H1 (cell line): ENCODE measurements around the gene STK39. TPM values are rescaled to one million over a fixed set of nuclear protein-coding genes. Genes with fewer than 3 reads are reported as not detected.

Experiments
- ASH2L ChIP-seq: fragments of 200-600, 300-600 bp; sonication (generic); IDR thresholded peaks from one replicate; pipeline ENCODE4 v1.7.1; 2017; ENCODE audit warnings: low read length
- BCL11A ChIP-seq, 2 experiments: IDR thresholded peaks; one replicate each; pipeline ENCODE4 v1.6.1; 2011; ENCODE audit warnings: low read depth in 2 of 2, low read length in 2 of 2, mild to moderate bottlenecking in 2 of 2
- BRCA1 ChIP-seq: IDR thresholded peaks from 2 replicates; pipeline ENCODE4 v1.6.1; 2012; ENCODE audit warnings: low read depth, low read length, improper control_type of control experiment
- CBX8 ChIP-seq: fragments of 300-800, 300-1000 bp; sonication (generic); IDR thresholded peaks from 2 replicates; pipeline ENCODE4 v1.7.1; 2016; ENCODE audit warnings: low read depth, low read length, borderline replicate concordance
- CREB1 ChIP-seq: IDR thresholded peaks from 2 replicates; pipeline ENCODE4 v1.6.1; 2012; ENCODE audit warnings: inconsistent platforms
- EZH2 ChIP-seq: fragments of 200-600 bp; sonication (generic); IDR thresholded peaks from 2 replicates; pipeline ENCODE4 v1.7.1; 2012; ENCODE audit warnings: low read depth, mild to moderate bottlenecking, moderate library complexity, low read length, inconsistent platforms; ENCODE audit not compliant: severe bottlenecking
- FOSL1 ChIP-seq: IDR thresholded peaks from 2 replicates; pipeline ENCODE4 v1.6.1; 2011; ENCODE audit warnings: mild to moderate bottlenecking, low read depth, low read length, moderate library complexity; ENCODE audit not compliant: insufficient read depth
- HDAC2 ChIP-seq, 2 experiments: fragments of 300-600 bp in 1 of 2; sonication (generic) in 1 of 2; IDR thresholded peaks; 2 replicates each; pipeline ENCODE4 v1.6.1; 2011 to 2012; ENCODE audit warnings: low read depth in 2 of 2, low read length in 2 of 2, mild to moderate bottlenecking in 2 of 2, moderate library complexity in 2 of 2, borderline replicate concordance in 1 of 2, inconsistent platforms in 1 of 2
- HDAC6 ChIP-seq: IDR thresholded peaks from one replicate; pipeline ENCODE4 v1.7.1; 2012; ENCODE audit warnings: low read depth, mild to moderate bottlenecking, inconsistent platforms, low read length, moderate library complexity
- KDM4A ChIP-seq: IDR thresholded peaks from one replicate; pipeline ENCODE4 v1.7.1; 2012; ENCODE audit warnings: low read depth, mild to moderate bottlenecking, moderate library complexity, low read length, inconsistent platforms; ENCODE audit not compliant: severe bottlenecking
- KDM5A ChIP-seq: fragments of 200-600 bp; IDR thresholded peaks from 2 replicates; pipeline ENCODE4 v1.7.1; 2012; ENCODE audit warnings: mild to moderate bottlenecking, low read length, inconsistent platforms, mixed read lengths
- NRF1 ChIP-seq: IDR thresholded peaks from 2 replicates; pipeline ENCODE4 v1.6.1; 2011; ENCODE audit warnings: mild to moderate bottlenecking, low read depth, low read length, improper control_type of control experiment
- POLR2A ChIP-seq, 2 experiments: IDR thresholded peaks; 1 replicate in 1 of 2; 2 replicates in 1 of 2; pipeline ENCODE4 v1.6.1; 2011; ENCODE audit warnings: low read depth in 2 of 2, low read length in 2 of 2, mild to moderate bottlenecking in 2 of 2; ENCODE audit errors: control extremely low read depth in 1 of 2
- SIN3A ChIP-seq, 2 experiments: IDR thresholded peaks in 1 of 2; conservative IDR thresholded peaks in 1 of 2; 2 replicates each; pipeline ENCODE4 v1.6.1; 2011 to 2012; ENCODE audit warnings: low read length in 2 of 2, improper control_type of control experiment in 1 of 2, low read depth in 1 of 2, mild to moderate bottlenecking in 1 of 2
- SIRT6 ChIP-seq: IDR thresholded peaks from one replicate; pipeline ENCODE4 v1.7.1; 2012; ENCODE audit warnings: low read length, inconsistent platforms
- SRF ChIP-seq: IDR thresholded peaks from 2 replicates; pipeline ENCODE4 v1.6.1; 2011; ENCODE audit warnings: mild to moderate bottlenecking, low read depth, low read length, moderate library complexity
- TCF12 ChIP-seq: IDR thresholded peaks from 2 replicates; pipeline ENCODE4 v1.6.1; 2011; ENCODE audit warnings: low read depth, mild to moderate bottlenecking, low read length
- TEAD4 ChIP-seq: IDR thresholded peaks from 2 replicates; pipeline ENCODE4 v1.6.1; 2012; ENCODE audit warnings: low read depth, low read length, inconsistent platforms, mixed read lengths
- polyA plus RNA-seq, 7 experiments: library from polyadenylated mRNA; depleted of rRNA in 3 of 7; stranded (reverse) in 5 of 7; unstranded in 2 of 7; fragments of >200 nt in 5 of 7; fragments of 200-250 nt in 2 of 7; gene quantifications; 1 replicate in 5 of 7; 2 replicates in 1 of 7; 4 replicates in 1 of 7; pipeline versions ENCODE4 v1.2.1 to v1.2.3, GENCODE V29; 2011 to 2013; ENCODE audit warnings: missing spikeins in 2 of 7, mixed read lengths in 2 of 7
- total RNA-seq: library from RNA; stranded (reverse); fragmentation: NEBNext Ultra II Directional; extraction: Animal tissue kit (Norgen Biotek cat#: 25700); gene quantifications from 2 replicates; pipeline ENCODE4 v1.2.1, GENCODE V29; 2021
- TF ChIP-seq, protein P1 (sequence below): IDR thresholded peaks from 2 replicates; pipeline ENCODE4 v1.6.1; 2012; ENCODE audit warnings: inconsistent platforms

The STK39 gene
- total and polyA plus RNA-seq, 2 of the 8 experiments (the other 6 are each of a cell fraction or from before 2014, with no cell fraction given): 13.7 to 23.8 TPM

GRCh38 chr2:168130346-168130745 lies 117.0 kb downstream of the STK39 start (continued):
- TF ChIP-seq, protein P1, sequence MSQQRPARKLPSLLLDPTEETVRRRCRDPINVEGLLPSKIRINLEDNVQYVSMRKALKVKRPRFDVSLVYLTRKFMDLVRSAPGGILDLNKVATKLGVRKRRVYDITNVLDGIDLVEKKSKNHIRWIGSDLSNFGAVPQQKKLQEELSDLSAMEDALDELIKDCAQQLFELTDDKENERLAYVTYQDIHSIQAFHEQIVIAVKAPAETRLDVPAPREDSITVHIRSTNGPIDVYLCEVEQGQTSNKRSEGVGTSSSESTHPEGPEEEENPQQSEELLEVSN: no peak
- TF ChIP-seq BCL11A (IDR thresholded peaks at IDR 0.05; ENCODE audit: low read depth in 2 of 2, low read length in 2 of 2): no peak
- no peak for TF ChIP-seq HDAC2 (IDR thresholded peaks at IDR 0.05; ENCODE audit: borderline replicate concordance in 1 of 2, low read depth in 2 of 2, low read length in 2 of 2)
- TF ChIP-seq ASH2L: no peak
- TF ChIP-seq TCF12: no peak
- no peak for TF ChIP-seq SRF
- TF ChIP-seq FOSL1: no peak
- no peak for TF ChIP-seq NRF1
- TF ChIP-seq HDAC6: no peak
- no peak for TF ChIP-seq CREB1
- TF ChIP-seq KDM4A: no peak
- no peak for TF ChIP-seq SIRT6
- no peak for TF ChIP-seq CBX8
- no peak for TF ChIP-seq TEAD4
- TF ChIP-seq BRCA1: no peak
- TF ChIP-seq KDM5A: no peak
- TF ChIP-seq POLR2A (IDR thresholded peaks at IDR 0.05; ENCODE audit: control extremely low read depth in 1 of 2, low read depth in 2 of 2, low read length in 2 of 2): no peak
- TF ChIP-seq EZH2: no peak
- TF ChIP-seq SIN3A (conservative IDR thresholded peaks at IDR 0.05 in 1 of 2, IDR thresholded peaks at IDR 0.05 in 1 of 2; ENCODE audit: low read depth in 1 of 2, low read length in 2 of 2): no peak
